Right cardiac atrium (tissue), 5 donors: ENCODE results near the gene ACTN4. TPM values are rescaled to one million over a fixed set of nuclear protein-coding genes. Genes with fewer than 3 reads are reported as not detected.

Experiments
- ATAC-seq, 2 donors: fragments of 200-7000 bp; cut with Tn5 transposase; one replicate each; pipeline versions ENCODE4 v1.8.0 to v1.9.1; 2020; ENCODE audit warnings: moderate library complexity in 2 of 2, mild to moderate bottlenecking in 1 of 2
- DNase-seq, 3 donors: peaks; one replicate each; pipeline ENCODE4 v3.0.0-alpha.2; 2020
- H3K27ac ChIP-seq: one replicate; pipeline ENCODE4 v1.5.1; 2013; ENCODE audit warnings: mild to moderate bottlenecking, low read length, control low read depth, moderate library complexity
- H3K27me3 ChIP-seq: one replicate; pipeline ENCODE4 v1.6.1; 2013; ENCODE audit not compliant: control insufficient read depth, insufficient read depth
- H3K4me1 ChIP-seq: one replicate; pipeline ENCODE4 v1.6.1; 2013; ENCODE audit warnings: low read length; ENCODE audit not compliant: control insufficient read depth, insufficient read depth
- H3K4me3 ChIP-seq: one replicate; pipeline ENCODE4 v1.5.1; 2013; ENCODE audit warnings: low read length, control low read depth
- H3K9me3 ChIP-seq: one replicate; pipeline ENCODE4 v1.6.1; 2013; ENCODE audit warnings: low read length; ENCODE audit not compliant: control insufficient read depth
- WGBS: extraction: QIAGEN DNeasy Blood & Tissue Kit; methylation state at CpG from one replicate; pipeline ENCODE4 v1.1.7; 2013; 5-methylcytosine and 5-hydroxymethylcytosine counted together
- intact Hi-C, 4 donors: fragments of 100-400 bp; cut with DNase I; formaldehyde crosslinking; loops; one replicate each; pipeline versions ENCODE4 v1.11.0 to v1.14.0; 2022 to 2023
- polyA plus RNA-seq: library from polyadenylated mRNA; stranded (reverse); fragments of 200-250 nt; gene quantifications from one replicate; pipeline ENCODE4 v1.2.3, GENCODE V29; 2013
- total RNA-seq, 4 donors: library from RNA; stranded (reverse); fragmentation: NEBNext Ultra II Directional; extraction: Animal tissue kit (Norgen Biotek cat#: 25700); gene quantifications; one replicate each; pipeline ENCODE4 v1.2.1, GENCODE V29; 2021
- donor health status: healthy with polysubstance abuse.
- donor health status: DM: no; HTN: yes; CAD: no.
- donor health status: DM: no; HTN: no; CAD: no.
- donor health status: DM: no; HTN: yes; CAD: no; lungs with severe emphysema.
- donor health status: DM: yes; HTN: yes; CAD: no.

ACTN4 gene
- total and polyA plus RNA-seq, 5 donors: 87.4 to 226 (median 119) TPM

DNA sequence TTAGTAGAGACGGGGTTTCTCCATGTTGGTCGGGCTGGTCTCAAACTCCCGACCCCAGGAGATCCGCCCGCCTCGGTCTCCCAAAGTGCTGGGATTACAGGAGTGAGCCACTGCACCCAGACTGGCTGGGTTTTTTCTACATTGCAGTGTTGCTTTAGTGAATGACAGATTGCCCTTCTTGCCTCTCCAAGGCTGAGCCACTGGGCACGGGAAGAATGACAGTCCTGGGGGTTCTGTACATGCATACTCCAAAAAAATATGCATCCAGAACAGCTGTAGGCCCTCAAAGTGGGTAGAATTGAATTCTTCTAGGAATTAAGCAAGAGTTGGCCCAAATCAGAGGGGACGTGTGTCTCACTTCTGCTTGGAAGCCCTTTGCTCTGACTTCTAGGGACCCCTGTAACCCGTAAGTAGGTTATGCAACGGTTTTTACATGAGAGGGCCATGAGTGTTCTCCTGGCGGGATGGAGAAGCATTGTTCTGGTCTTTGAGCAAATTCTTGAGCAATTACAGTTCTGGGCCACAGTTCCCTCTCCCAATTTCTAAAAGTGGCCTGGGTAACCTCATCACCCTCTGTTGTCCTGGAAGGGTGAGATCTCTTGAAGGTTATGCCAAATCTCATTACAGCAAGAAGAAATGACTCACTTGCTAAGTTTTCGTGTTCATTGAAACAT, 3.6 kb downstream of the ACTN4 start:
- peak; percentile 41 to 52 (median 47) for DNase-seq
- Histone ChIP-seq H3K4me3 (peak overlapping the region; percentile 93), H3K27me3 (no peaks in the 10 kb centered on the region), H3K4me1 (peaks cover 21% of the 10 kb centered on the region), H3K27ac (peak overlapping the region; percentile 80), H3K9me3 (no peaks in the 10 kb centered on the region)
- WGBS: 43% methylated on average over 12 of the region's 12 CpGs
- ATAC-seq: peak; percentile 28 to 30
- intact Hi-C loops: loop anchor here in 3 of 4 donors (5.0 to 10.0 kb wide), 5 partner anchors 41 to 76 kb away; no protein-coding TSS in a partner anchor

DNA sequence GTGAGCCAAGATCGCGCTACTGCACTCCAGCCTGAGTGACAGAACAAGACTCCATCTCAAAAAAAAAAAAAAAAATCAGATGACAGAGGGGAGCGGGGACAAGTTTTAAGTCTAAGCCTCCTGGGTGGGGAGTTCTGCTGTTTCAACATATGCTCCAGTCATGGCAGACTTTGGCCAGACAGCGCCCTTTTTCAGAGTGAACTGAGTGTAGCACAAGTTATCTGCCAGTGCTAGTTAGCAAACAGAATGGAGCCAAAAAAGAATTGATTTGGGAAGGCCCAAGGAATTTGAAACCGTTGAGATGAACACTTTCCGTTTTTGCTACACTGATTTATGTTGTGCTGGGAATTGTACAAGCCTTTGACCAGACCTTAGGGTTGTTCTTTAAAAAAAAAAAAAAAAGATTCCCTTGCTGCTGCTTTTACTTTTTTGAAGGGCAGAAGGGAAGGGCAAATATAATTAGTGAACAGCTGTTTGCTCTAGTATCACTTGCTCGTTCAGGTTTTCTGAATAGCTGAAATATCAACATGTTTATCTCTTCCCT, 5.7 kb downstream of the ACTN4 start:
- Histone ChIP-seq H3K4me3 (no peak overlapping the region), H3K4me1 (peaks cover 33% of the 10 kb centered on the region), H3K9me3 (no peaks in the 10 kb centered on the region), H3K27me3 (no peaks in the 10 kb centered on the region), H3K27ac (peak overlapping the region; percentile 100)
- ATAC-seq (peak; percentile 26 to 58), DNase-seq (peak; percentile 59 to 83 (median 68))
- intact Hi-C loops: loop anchor here in 3 of 4 donors (5.0 to 10.0 kb wide), 5 partner anchors 39 to 74 kb away; no protein-coding TSS in a partner anchor
- WGBS: 26% methylated on average over 7 of the region's 7 CpGs

DNA sequence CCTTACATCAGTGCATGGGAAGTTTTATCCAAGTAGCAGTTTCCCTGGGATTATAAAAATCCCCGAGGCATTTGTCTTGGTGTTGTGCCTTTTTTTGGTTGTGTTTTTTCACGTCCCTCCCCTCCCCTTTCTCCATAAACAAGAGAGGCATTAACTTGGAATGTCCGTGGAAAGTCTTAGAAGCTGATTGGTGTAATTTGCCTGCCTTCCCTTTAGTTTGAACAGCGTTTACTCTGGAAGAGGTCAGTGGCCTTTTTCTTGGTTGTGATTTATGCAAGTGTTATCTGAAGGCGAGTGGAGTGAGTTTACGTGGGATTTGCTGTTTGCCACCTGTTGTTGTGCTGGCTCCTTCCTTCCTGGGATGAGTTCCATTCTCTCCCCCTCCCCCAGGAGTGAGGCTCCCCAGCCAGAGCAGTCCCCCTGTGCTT, 7.2 kb downstream of the ACTN4 start:
- ATAC-seq (no peak), DNase-seq (no peak)
- intact Hi-C loops: loop anchor here (5.0 to 10.0 kb wide), 6 partner anchors 38 to 73 kb away; no protein-coding TSS in a partner anchor
- Histone ChIP-seq H3K27ac (peak overlapping the region; percentile 78), H3K9me3 (no peaks in the 10 kb centered on the region), H3K27me3 (no peaks in the 10 kb centered on the region), H3K4me1 (peaks cover 43% of the 10 kb centered on the region), H3K4me3 (no peak overlapping the region)
- WGBS: 15% methylated on average over 6 of the region's 6 CpGs

DNA sequence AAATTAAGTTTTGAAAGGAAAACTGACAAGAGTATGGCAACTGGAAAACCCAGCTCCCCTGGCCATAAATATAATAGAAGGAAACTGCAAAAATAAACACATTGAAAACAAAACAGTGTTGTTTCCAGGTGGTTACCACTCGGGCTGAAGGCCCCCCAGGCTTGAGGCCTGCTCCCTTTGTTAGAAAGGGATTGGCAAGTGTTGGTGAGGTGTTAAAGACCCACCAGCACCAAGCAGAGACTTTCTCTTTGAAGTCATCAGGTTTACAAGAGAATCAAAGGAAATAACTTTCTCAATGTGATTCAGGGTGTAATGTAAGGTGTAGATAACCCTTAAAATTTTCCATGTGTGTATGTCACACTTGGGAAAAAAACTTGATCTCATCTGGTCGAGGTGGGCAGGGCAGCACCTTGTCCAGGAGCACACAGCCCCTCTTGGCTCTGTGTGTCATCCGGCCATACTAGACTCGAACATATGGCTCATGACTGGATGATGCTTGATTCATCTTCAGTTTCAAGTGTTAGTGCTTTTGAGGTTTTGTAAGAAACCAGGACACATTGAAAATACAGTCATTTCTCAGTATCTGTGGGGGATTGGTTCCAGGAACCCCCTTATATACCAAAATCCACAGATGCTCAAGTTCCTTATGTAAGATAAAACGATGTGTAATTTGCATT, 7.8 kb downstream of the ACTN4 start:
- intact Hi-C loops: loop anchor here in 2 of 4 donors (5.0 to 10.0 kb wide), 2 partner anchors 60 to 67 kb away; no protein-coding TSS in a partner anchor
- peak overlapping the region; percentile 72 for H3K27ac ChIP-seq
- H3K4me1 ChIP-seq: peaks cover 42% of the 10 kb centered on the region
- H3K9me3 ChIP-seq: no peaks in the 10 kb centered on the region
- 43% methylated on average over 5 of the region's 5 CpGs for WGBS
- H3K4me3 ChIP-seq: no peak overlapping the region
- H3K27me3 ChIP-seq: no peaks in the 10 kb centered on the region
- ATAC-seq (no peak), DNase-seq (peak in 1 of 3 donors; percentile 19)

DNA sequence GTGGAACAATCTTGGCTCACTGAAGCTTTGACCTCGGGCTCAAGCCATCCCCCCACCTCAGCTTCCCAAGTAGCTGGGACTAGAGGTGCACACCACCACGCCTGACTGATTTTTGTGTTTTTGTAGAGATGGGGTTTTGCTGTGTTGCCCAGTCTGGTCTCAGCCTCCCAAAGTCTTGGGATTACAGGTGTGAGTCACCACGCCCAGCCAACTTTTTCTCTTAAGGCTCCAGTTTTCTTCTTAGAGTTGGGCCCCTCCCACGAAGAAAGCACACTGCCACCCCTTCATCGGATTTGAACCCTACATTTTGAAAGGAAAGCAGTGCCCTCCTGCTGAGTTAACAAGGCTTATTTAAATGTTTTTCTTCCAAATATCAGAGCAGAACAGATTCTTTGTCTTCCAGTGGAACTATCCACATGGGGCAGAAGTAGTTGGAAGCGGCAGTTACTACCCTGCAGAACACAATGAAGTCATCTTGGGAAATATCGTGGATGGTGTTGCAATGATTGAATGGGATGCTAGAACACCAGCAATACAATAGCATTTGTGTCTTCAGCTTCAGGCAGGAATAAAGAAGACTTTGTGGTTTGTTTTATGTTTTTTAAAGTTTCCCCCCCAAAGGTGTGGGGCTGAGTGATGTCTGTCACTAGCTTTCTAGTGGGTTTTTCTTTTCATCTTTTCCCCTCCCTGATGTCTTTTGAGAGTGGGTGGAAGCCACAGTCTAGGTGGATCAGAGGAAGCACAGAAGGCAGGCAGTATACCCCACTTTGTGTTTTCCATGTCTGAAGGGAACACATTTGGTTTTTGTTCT, 8.9 kb downstream of the ACTN4 start:
- peak overlapping the region; percentile 87 for H3K27ac ChIP-seq
- H3K4me1 ChIP-seq: peaks cover 45% of the 10 kb centered on the region
- peak in 1 of 2 donors; percentile 23 for ATAC-seq
- no peak for DNase-seq
- no peaks in the 10 kb centered on the region for H3K27me3 ChIP-seq
- no peaks in the 10 kb centered on the region for H3K9me3 ChIP-seq
- intact Hi-C loops: loop anchor here in 2 of 4 donors (5.0 to 10.0 kb wide), 2 partner anchors 58 to 66 kb away; no protein-coding TSS in a partner anchor
- no peak overlapping the region for H3K4me3 ChIP-seq
- WGBS: 58% methylated on average over 7 of the region's 7 CpGs

DNA sequence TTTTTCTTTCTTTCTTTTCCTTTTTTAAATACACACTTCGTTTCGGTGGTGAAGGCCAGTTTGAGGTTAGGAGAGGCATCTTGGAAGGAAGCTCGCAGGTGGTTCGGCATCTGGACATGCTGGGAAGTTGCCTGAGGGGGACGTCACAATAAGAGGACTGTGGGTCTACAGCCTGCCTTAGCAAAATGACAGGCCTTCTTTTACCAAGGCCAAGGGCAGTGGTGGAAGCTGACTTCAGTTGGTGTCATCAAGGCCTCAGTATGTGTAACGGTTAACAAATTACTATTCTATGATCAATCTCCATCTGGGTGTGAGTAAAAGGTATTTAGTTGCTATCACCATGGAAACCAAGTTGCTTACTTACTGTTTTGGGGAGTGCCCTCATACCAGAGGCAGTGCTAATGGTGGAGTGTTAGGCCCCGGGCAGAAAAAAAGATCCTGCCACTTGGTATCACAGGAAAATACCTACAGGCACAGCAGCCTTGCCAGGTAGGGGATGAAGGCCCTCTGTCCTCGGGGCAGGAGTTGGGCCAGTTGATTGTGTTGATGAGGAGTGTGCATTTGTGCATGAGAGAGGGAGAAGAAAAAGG, 10.3 kb downstream of the ACTN4 start:
- H3K4me1 ChIP-seq: peaks cover 42% of the 10 kb centered on the region
- intact Hi-C loops: loop anchor here in 2 of 4 donors (5.0 to 10.0 kb wide), 2 partner anchors 57 to 65 kb away; no protein-coding TSS in a partner anchor

DNA sequence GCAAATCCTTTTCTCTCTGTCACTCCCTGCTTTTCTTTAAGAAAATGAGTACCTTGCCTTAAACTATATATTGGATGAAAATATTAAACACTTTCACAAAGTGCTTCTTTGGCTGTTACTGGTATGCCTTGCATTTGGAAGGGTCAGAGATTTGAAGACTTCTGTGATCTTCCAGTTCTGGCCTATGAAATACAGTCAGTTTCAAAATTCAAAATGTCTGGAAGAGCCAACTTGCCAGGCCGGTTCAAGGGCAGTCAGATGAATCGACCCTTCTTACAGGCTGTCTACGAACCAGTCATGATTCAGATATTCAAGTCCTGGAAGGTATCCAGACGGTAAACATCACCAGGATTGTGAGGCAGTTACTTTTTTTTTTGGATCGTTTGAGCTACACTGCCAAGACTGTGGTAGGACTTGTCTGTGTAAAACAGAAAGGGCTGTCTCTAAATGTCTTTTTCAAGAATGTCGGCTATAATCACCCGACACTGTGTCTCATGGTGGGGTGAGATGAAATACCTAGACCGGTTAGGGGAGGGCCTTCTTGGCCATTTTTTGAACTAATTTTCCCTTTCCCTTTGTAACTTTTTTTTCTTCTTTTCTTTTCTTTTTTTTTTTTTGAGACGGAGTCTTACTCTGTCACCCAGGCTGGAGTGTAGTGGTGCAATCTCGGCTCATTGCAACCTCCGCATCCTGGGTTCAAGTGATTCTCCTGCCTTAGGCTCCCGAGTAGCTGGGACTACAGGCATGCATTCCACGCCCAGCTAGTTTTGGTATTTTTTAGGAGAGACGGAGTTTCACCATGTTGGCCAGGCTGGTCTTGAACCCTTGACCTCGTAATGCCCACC, 11.2 kb downstream of the ACTN4 start:
- Histone ChIP-seq H3K4me1 (peaks cover 48% of the 10 kb centered on the region), H3K27ac (peak overlapping the region; percentile 81), H3K9me3 (no peaks in the 10 kb centered on the region), H3K4me3 (no peak overlapping the region), H3K27me3 (no peaks in the 10 kb centered on the region)
- ATAC-seq (peak; percentile 73 to 84), DNase-seq (peak in 1 of 3 donors; percentile 59)
- intact Hi-C loops: loop anchor here in 2 of 4 donors (5.0 to 10.0 kb wide), 2 partner anchors 56 to 64 kb away; no protein-coding TSS in a partner anchor
- WGBS: 29% methylated on average over 15 of the region's 15 CpGs

More for the DNA sequence above, 10.3 kb downstream of the ACTN4 start:
- H3K4me3 ChIP-seq: no peak overlapping the region
- no peaks in the 10 kb centered on the region for H3K27me3 ChIP-seq
- 55% methylated on average over 8 of the region's 8 CpGs for WGBS
- peak in 1 of 3 donors; percentile 18 for DNase-seq
- H3K9me3 ChIP-seq: no peaks in the 10 kb centered on the region
- peak overlapping the region; percentile 93 for H3K27ac ChIP-seq
- ATAC-seq: no peak

DNA sequence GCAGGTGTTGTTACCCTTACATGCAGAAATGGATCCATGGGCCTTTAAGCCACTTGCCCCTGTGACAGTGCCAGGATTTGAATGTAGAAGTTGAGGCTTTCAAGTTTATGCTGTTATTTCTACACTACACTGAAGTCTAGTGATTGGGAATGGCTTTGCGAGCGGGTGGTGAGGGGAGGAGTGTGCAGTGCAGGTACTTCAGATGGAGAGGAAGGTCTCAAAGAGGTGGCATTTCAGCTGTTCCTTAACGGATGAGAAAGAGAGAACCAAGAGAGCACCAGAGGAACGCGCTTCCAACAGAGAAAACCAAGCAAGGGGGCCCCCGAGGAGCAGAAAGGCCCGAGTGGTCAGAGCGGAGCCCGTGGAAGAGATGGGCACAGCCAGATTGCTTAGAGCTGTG, 13.3 kb downstream of the ACTN4 start:
- Histone ChIP-seq H3K27me3 (no peaks in the 10 kb centered on the region), H3K27ac (peak overlapping the region; percentile 77), H3K9me3 (no peaks in the 10 kb centered on the region), H3K4me1 (peaks cover 57% of the 10 kb centered on the region), H3K4me3 (no peak overlapping the region)
- intact Hi-C loops: no loop called here
- ATAC-seq (no peak), DNase-seq (no peak)
- WGBS: 72% methylated on average over 9 of the region's 9 CpGs

DNA sequence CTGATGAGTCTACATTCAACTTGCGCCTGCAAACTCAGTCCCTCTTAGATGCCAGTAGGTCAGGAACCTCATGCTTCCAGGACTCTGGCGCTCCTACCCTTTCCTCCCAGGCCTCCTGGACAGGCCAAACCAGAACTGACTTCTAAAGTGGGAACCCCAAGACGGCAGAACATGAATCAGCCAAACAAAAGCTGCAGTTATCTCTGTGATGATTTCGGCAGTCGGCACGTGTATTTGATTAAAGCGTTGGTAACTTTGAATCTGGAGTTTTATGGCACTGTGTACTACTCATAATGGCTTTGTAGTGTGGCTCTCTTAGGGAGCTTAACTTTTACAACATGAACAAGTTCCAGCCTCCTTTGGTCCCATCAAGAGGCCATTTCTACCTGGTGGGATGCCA, 13.7 kb downstream of the ACTN4 start:
- DNase-seq: no peak
- Histone ChIP-seq H3K9me3 (no peaks in the 10 kb centered on the region), H3K27me3 (no peaks in the 10 kb centered on the region), H3K27ac (peak overlapping the region; percentile 77), H3K4me1 (peaks cover 58% of the 10 kb centered on the region), H3K4me3 (no peak overlapping the region)
- no peak for ATAC-seq
- 56% methylated on average over 7 of the region's 7 CpGs for WGBS
- intact Hi-C loops: no loop called here
